Measurements from ENCODE around the gene ARL15. TPM values are rescaled to one million over a fixed set of nuclear protein-coding genes. Genes with fewer than 3 reads are reported as not detected.

ARL15 gene
- total RNA-seq, 1 experiment from 2014 or later: 18.3 TPM

DNA sequence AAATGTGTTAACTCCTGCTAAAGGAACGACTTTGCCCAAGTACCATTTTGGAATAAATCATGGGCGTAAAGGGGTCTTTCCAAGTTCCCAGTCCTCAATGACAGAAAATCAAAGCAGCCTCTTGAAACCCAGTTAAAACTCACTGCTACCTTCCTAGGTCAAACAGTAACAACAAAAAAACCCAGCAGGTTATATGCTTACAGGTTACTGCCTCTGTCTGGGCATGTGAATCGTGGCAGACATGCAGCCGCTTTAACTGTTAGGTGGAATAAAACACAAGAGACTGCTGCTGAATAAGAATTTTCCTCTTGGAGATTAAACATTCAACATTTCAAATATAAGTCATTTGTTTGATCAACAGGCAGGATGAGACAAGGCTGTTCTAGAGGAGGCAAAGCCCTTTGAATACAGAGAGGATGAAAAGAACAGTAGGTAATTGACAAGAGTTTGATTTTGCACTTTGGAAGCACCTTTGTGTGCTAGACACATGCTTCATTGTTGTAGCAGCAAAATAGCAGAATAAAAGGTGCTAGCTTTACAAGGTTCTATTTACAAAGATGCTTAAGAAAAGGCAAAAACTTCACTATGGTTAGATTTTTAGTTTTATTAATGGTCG, 430.6 kb downstream of the ARL15 start:
- Histone ChIP-seq H3K27me3 (replicated peaks; ENCODE audit: insufficient read depth, low read depth, low read length, poor library complexity) (no peaks in the 10 kb centered on the region), H3K9me3 (ENCODE audit: low read depth, low read length, poor library complexity, severe bottlenecking) (no peaks in the 10 kb centered on the region), H3K27ac (ENCODE audit: low read depth, low read length, poor library complexity, severe bottlenecking) (no peak overlapping the region), H3K4me1 (ENCODE audit: insufficient read depth, low read length, poor library complexity, severe bottlenecking) (no peaks in the 10 kb centered on the region), H3K4me3 (ENCODE audit: low read depth, low read length, poor library complexity, severe bottlenecking) (no peak overlapping the region), H3K36me3 (ENCODE audit: insufficient read depth, low read length, poor library complexity, severe bottlenecking) (no peaks in the 10 kb centered on the region)
- BruUV-seq (replicated peaks): no TSS peak
- CTCF ChIA-PET: no interaction called here
- POLR2A ChIA-PET (ENCODE audit: low non-redundant PET): no interaction called here
- TF ChIP-seq CTCF (conservative IDR thresholded peaks at IDR 0.05; ENCODE audit: low read depth, low read length) (no peak), EZH2 (IDR thresholded peaks at IDR 0.05; ENCODE audit: borderline replicate concordance, low read depth, low read length, poor library complexity, severe bottlenecking) (no peak)
- no peak for DNase-seq (ENCODE audit: low spot score)
- intact Hi-C loops (cut with micrococcal nuclease; ENCODE audit: unreplicated experiment): no loop called here

- POLR2A ChIA-PET (ENCODE audit: low non-redundant PET): no interaction called here
Observed at GRCh38 chr5:53878015-53878414, 432.4 kb downstream of the ARL15 start.

GRCh38 chr5:53877243-53877642, 433.1 kb downstream of the ARL15 start:
- Histone ChIP-seq H3K27ac (ENCODE audit: low read depth, low read length, poor library complexity, severe bottlenecking) (no peak overlapping the region), H3K9me3 (ENCODE audit: low read depth, low read length, poor library complexity, severe bottlenecking) (no peaks in the 10 kb centered on the region), H3K4me3 (ENCODE audit: low read depth, low read length, poor library complexity, severe bottlenecking) (no peak overlapping the region), H3K4me1 (ENCODE audit: insufficient read depth, low read length, poor library complexity, severe bottlenecking) (no peaks in the 10 kb centered on the region), H3K36me3 (ENCODE audit: insufficient read depth, low read length, poor library complexity, severe bottlenecking) (no peaks in the 10 kb centered on the region), H3K27me3 (replicated peaks; ENCODE audit: insufficient read depth, low read depth, low read length, poor library complexity) (no peaks in the 10 kb centered on the region)
- DNase-seq (ENCODE audit: low spot score): no peak
- intact Hi-C loops (cut with micrococcal nuclease; ENCODE audit: unreplicated experiment): no loop called here
- ChIA-PET POLR2A (ENCODE audit: low non-redundant PET) (no interaction called here), CTCF (no interaction called here)
- TF ChIP-seq EZH2 (IDR thresholded peaks at IDR 0.05; ENCODE audit: borderline replicate concordance, low read depth, low read length, poor library complexity, severe bottlenecking) (no peak), CTCF (conservative IDR thresholded peaks at IDR 0.05; ENCODE audit: low read depth, low read length) (no peak)
- no TSS peak for BruUV-seq (replicated peaks)

More at GRCh38 chr5:53878015-53878414, 432.4 kb downstream of the ARL15 start:
- CTCF ChIA-PET: no interaction called here
- no peak for DNase-seq (ENCODE audit: low spot score)
- Histone ChIP-seq H3K27ac (ENCODE audit: low read depth, low read length, poor library complexity, severe bottlenecking) (no peak overlapping the region), H3K4me1 (ENCODE audit: insufficient read depth, low read length, poor library complexity, severe bottlenecking) (no peaks in the 10 kb centered on the region), H3K36me3 (ENCODE audit: insufficient read depth, low read length, poor library complexity, severe bottlenecking) (no peaks in the 10 kb centered on the region), H3K27me3 (replicated peaks; ENCODE audit: insufficient read depth, low read depth, low read length, poor library complexity) (no peaks in the 10 kb centered on the region), H3K4me3 (ENCODE audit: low read depth, low read length, poor library complexity, severe bottlenecking) (no peak overlapping the region), H3K9me3 (ENCODE audit: low read depth, low read length, poor library complexity, severe bottlenecking) (no peaks in the 10 kb centered on the region)
- intact Hi-C loops (cut with micrococcal nuclease; ENCODE audit: unreplicated experiment): no loop called here
- TF ChIP-seq CTCF (conservative IDR thresholded peaks at IDR 0.05; ENCODE audit: low read depth, low read length) (no peak), EZH2 (IDR thresholded peaks at IDR 0.05; ENCODE audit: borderline replicate concordance, low read depth, low read length, poor library complexity, severe bottlenecking) (no peak)
- BruUV-seq (replicated peaks): no TSS peak
